ENCODE measurements around the gene ACTR3.

DNA sequence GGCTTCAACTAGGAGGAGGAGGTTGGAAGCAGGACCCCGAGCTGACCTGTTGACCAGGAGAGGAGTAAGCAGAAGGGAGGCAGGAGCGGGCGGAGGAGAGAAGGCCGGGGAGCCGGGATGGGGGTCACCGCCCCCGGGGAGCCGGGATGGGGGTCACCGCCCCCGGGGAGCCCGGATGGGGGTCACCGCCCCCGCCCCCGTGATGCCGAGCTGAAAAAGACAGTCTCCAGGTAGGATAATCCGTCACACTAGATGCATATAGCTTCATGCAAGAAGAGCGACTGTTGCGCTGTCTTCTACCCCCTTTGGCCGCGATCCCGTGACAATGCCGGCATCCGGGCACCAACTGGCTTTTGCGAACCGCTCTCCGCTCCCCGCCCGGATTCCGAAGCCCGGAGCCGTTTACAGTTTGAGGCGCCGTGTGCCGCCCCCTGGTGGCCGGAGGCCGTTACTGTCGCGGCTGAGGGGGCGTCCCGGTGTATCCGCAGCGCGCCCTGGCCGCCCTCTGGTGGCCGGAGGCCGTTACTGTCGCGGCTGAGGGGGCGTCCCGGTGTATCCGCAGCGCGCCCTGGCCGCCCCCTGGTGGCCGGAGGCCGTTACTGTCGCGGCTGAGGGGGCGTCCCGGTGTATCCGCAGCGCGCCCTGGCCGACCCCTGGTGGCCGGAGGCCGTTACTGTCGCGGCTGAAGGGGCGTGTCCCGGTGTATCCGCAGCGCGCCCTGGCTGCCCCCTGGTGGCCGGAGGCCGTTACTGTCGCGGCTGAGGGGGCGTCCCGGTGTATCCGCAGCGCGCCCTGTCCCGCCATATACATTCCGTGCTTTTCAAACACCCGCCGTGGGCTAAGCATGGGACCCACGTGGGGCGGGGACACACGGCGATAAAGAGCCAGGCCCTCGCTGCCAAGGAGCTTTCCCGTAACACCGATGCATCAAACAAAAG, 89.6 kb downstream of the ACTR3 start:
- TF ChIP-seq, protein P1, sequence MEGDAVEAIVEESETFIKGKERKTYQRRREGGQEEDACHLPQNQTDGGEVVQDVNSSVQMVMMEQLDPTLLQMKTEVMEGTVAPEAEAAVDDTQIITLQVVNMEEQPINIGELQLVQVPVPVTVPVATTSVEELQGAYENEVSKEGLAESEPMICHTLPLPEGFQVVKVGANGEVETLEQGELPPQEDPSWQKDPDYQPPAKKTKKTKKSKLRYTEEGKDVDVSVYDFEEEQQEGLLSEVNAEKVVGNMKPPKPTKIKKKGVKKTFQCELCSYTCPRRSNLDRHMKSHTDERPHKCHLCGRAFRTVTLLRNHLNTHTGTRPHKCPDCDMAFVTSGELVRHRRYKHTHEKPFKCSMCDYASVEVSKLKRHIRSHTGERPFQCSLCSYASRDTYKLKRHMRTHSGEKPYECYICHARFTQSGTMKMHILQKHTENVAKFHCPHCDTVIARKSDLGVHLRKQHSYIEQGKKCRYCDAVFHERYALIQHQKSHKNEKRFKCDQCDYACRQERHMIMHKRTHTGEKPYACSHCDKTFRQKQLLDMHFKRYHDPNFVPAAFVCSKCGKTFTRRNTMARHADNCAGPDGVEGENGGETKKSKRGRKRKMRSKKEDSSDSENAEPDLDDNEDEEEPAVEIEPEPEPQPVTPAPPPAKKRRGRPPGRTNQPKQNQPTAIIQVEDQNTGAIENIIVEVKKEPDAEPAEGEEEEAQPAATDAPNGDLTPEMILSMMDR (IDR thresholded peaks at IDR 0.05; ENCODE audit: insufficient read depth, low read length), result no peak
- no peak for TF ChIP-seq GABPA (IDR thresholded peaks at IDR 0.05; ENCODE audit: low read depth)

Measured in HL-60 (cell line).